Mammary epithelial cell (primary cell): ENCODE results near the gene SMARCAL1.

Source experiments
- CTCF ChIP-seq, 2 donors: IDR thresholded peaks in 1 of 2; conservative IDR thresholded peaks in 1 of 2; 2 replicates each; pipeline ENCODE4 v1.5.1; 2011 to 2012; ENCODE audit warnings: inconsistent platforms in 2 of 2, low read length in 2 of 2, mild to moderate bottlenecking in 2 of 2, control low read depth in 1 of 2, low read depth in 1 of 2; ENCODE audit not compliant: insufficient read depth in 1 of 2; ENCODE audit errors: extremely low read depth in 1 of 2
- EZH2 ChIP-seq: IDR thresholded peaks from 2 replicates; pipeline ENCODE4 v1.6.1; 2012; ENCODE audit warnings: low read length, inconsistent platforms, borderline replicate concordance

GRCh38 chr2:216486708-216487107 is 74.4 kb downstream of the SMARCAL1 start:
- TF ChIP-seq CTCF (conservative IDR thresholded peaks at IDR 0.05 in 1 of 2, IDR thresholded peaks at IDR 0.05 in 1 of 2; ENCODE audit: extremely low read depth in 1 of 2, insufficient read depth in 1 of 2, low read depth in 1 of 2, low read length in 2 of 2) (no peak), EZH2 (no peak)
